22Rv1 (cell line): ENCODE measurements around the gene KRT17.
"Not testable (repeated sequence)": the region's sequence is repeated elsewhere in the genome, so short reads cannot be mapped to it uniquely, and the experiment has no call there.

Experiments
- H3K27ac ChIP-seq: fragments of 450-650 bp; 2 replicates; pipeline ENCODE4 v1.5.1; 2017
- ZFX ChIP-seq: fragments of 450-650 bp; IDR thresholded peaks from 2 replicates; pipeline ENCODE4 v1.6.1; 2017; ENCODE audit warnings: antibody characterized with exemption, borderline replicate concordance
- TF ChIP-seq, protein P1 (sequence below): fragments of 450-650 bp; IDR thresholded peaks from 2 replicates; pipeline ENCODE4 v1.5.1; 2017; ENCODE audit warnings: mild to moderate bottlenecking

Gene KRT17

DNA sequence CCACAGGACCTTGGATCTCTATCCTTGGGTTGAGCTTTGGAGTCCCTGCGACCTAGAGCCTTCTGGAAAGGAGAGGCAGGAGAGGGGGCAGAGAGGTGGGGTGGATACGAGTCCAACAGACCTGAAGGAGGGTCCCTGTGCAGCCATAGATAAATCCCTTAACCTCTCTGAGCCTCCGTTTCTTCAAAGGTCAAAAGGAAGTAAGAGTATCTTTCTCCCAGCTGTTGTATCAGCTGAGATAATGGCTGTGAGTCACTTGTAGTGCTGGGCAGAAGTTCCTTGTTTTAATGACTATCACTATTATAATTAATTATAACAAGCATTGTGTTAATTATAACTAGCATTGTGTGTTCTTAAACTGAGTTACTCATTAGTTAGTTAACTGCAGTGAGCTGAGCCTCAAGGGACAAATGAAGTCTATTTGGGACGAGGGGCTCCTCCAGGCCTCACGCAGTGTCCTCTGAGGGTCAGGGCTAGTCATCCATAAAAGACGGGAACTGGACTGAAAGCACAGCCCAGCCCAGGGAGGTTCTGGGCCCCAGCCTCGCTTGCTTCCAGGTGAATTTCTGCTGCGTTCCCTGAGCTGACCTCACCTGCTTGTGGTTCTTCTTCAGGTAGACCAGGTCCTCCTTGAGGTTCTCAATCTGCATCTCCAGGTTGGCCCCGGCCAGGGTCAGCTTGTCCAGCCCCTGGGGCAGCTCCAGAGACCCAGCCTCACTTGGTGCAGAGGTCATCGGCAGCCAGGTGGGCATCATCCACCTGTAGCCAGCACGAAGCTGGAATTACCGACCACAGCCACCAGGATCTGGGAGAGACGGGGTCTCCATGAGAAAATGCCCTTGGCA lies 5.7 kb upstream of the KRT17 start:
- TF ChIP-seq, protein P1, sequence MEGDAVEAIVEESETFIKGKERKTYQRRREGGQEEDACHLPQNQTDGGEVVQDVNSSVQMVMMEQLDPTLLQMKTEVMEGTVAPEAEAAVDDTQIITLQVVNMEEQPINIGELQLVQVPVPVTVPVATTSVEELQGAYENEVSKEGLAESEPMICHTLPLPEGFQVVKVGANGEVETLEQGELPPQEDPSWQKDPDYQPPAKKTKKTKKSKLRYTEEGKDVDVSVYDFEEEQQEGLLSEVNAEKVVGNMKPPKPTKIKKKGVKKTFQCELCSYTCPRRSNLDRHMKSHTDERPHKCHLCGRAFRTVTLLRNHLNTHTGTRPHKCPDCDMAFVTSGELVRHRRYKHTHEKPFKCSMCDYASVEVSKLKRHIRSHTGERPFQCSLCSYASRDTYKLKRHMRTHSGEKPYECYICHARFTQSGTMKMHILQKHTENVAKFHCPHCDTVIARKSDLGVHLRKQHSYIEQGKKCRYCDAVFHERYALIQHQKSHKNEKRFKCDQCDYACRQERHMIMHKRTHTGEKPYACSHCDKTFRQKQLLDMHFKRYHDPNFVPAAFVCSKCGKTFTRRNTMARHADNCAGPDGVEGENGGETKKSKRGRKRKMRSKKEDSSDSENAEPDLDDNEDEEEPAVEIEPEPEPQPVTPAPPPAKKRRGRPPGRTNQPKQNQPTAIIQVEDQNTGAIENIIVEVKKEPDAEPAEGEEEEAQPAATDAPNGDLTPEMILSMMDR = no peak
- TF ChIP-seq ZFX = no peak
- no peak overlapping the region for H3K27ac ChIP-seq

DNA sequence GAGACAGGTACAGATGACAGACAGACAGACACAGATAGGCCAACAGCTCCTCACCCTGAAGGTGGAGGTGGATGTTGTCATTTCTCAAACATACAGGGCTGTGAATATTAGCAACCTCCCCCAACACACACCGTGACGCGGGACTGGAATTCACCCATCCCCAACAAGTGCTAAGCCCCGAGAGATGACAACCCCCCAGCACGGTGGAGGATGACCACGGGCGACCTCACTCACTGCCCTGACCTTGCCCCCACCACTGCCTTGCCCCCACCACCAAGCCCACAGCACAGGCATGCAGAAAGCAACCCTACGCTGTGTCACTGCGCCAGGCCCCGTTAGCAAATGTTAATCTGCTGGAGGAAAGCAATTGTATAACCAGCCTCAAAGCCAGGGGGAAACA lies 4.9 kb upstream of the KRT17 start:
- no peak overlapping the region for H3K27ac ChIP-seq

DNA sequence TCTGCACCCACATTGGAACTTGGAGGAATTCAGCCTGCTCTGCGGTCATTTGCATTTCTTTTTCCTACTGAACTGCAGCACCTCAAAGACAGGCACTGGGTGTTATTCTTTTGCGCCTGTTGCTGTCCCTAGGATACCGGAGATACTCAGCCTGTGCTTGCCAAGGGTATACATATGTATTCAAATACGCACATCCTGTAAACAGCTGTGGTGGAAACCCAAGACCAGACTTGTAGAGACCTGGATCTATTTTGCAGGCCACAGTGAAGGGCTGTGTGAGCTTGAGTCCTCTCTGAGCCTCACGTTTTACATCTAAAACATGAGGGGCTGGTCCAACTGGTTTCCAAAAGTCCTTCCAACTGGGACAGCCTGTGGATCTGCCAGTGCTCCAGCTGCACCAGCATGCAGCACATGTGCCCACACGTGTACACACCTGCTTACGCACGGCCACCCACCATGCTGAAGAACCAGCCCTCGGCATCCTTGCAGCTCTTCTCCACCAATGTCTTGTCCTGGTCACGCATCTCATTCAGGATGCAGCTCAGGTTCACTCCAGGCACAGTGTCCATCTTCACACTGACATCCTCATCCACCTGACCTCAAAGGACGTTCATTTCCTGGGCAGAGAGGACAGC lies 4.4 kb upstream of the KRT17 start:
- not testable (repeated sequence) for H3K27ac ChIP-seq

More for the DNA sequence above, 4.9 kb upstream of the KRT17 start:
- TF ChIP-seq, protein P1 = no peak
- no peak for TF ChIP-seq ZFX

DNA sequence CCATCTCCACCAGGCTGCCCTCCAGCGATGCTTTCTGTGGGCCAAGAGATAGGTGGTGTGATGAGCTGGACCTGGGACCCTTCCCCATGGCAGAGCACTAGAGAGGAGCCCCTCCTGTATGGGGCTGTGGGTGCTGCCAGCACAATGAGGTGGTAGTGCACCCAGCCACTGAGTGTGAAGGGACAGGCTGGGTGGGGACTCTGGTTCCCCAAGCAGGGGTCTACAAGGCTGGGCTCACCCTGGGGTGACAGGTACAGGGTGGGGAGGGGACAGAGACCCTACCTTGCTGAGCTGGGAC lies 3.6 kb upstream of the KRT17 start:
- not testable (repeated sequence) for H3K27ac ChIP-seq

DNA sequence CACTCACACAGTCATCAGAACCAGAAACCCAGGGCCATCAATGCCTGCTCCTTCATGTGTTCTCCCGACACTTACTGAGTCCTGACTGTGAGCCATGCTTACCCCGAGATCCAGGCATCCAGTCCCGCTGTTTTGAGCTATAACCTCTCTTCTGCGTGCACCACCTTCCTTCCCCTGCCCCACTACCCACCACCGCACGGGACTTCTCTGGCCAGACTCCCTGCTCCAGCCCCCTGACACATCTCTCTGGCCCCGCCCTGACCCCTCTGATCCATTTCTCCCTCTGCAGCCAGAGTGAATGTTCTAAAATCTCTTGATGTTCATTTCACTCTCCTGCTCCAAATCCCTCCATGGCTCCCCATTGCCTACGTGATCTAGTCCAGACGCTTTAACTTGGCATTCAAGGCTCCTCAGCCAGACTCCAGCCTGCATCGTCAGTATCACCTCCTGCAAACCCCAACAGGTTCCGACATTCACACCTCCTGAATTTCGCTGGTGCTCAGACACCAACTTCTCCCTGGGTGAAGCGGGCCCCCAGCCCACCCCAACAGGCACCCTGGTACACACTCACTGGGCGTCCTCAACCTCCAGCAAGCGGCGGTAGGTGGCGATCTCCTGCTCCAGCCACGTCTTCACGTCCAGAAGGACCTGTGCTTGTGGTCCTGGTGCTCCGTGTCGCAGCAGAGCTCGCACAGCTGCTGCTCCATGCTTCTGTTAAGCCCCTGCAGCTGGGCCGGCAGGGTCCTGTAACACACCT lies 3.1 kb upstream of the KRT17 start:
- no peak overlapping the region for H3K27ac ChIP-seq
- TF ChIP-seq ZFX = no peak
- TF ChIP-seq, protein P1 = peak; percentile 19; the same call in 1 of the 2 replicates

DNA sequence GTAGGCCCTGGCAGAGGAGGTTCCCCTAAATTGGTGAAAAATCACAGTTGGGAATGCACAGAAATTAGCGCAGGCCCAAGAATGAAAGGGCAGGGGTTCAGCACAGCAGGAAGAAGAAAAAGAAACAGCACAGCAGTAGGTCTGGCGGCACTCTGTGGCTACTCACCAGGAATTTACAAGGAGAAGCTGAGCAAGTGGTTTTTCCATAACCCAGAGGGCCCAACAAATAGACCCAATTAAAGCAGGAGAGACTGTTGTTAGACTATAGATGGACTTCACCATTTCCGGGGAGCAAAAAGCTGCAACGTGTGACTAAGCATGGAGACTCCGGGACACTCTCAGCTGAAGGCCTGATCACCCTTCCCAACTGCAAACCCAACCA lies 2.5 kb upstream of the KRT17 start:
- H3K27ac ChIP-seq = not testable (repeated sequence)

DNA sequence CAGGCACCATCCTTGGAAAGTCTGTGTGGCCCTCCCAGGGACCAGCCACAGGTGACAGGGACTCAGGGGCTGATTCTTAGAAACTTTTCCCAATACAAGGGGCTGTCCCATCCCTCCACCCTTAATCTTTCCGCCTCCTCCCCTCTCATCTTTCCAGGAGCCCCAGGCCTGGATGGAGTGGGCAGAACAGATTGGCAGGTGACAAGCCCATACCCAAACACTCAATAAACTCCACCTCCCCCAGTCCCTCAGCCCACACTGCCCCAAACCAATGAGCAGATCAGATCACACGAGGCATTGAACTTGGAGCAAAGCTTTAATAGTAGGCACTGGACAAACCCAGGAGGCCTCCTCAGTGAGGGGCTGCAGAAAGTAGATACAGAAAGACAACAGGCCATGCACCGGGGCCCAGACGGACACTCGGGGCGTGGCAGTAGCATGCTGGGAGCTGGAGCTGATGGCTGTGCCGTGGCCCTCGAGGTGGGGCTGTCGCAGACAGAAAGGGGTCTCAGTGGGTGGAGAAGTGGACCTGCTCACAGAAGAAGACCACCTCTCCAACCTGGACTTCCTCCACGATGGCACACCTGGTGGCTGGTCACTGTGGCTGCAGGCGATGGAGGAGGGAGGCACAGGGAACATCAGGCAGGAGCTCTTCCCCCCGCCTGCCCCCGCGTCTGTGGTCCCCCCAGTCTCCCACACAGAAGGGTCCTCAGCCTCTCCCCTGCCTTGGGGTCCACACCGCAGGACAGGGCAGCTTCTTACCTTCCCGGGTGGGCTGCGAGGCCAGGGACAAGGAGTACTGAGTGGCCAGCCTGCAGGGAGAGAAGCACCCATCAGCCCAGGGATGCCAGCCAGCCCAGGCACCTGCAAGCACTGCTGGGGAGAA lies 1.9 kb upstream of the KRT17 start:
- not testable (repeated sequence) for H3K27ac ChIP-seq

DNA sequence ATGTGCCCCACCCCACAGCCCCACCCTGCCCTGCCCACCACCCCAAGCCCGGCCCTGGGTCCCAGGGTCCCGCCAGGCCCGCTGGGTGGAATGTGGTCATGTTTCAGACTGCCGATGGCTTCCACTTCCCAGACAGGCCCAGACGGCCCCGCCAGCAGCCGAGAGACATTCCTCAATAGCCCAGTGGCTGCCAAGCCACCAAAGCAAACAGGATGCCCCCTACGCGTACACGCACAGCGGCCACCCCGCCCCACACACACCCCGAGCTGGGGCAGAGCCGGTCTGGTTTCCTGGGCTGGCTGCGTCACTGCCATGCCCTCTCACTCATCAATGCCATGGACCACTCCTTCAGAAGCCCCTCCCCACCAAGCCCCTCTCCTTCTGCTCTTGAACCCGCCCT lies 1.2 kb upstream of the KRT17 start:
- no peak overlapping the region for H3K27ac ChIP-seq
- no peak for TF ChIP-seq ZFX
- TF ChIP-seq, protein P1 = no peak

DNA sequence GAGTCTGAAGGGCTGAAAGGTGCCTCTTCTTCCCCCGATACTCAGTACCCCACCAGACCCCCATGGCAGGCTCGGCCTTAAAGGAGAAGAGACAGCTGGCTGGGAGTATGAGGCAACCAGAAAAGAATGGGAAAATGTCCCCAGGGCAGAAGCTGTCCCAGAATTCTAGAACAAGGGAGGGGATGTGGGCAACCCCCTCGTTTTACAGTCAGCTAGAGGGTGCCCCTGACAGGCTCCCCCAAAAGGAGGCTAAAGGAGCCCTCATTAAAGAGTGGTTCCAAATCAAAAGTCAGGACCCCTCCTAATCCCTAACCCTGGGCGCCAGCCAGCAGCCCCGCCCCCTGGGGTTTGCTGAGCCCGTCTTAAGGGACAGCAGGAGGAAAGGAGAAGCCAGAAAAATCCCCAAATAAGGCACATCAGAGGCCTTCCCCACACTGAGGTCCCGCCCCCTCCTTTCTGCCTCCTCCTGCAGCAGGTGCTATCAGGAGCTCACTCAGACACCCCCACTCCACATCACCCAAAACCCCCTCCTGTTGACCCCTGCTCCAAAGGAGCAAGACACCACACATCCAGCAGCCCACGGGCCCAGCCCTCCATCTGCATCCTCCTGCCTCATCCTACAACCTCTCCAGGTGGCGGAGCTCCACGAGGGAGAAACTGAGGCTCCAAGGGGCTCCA lies 1.1 kb downstream of the KRT17 start:
- not testable (repeated sequence) for H3K27ac ChIP-seq

DNA sequence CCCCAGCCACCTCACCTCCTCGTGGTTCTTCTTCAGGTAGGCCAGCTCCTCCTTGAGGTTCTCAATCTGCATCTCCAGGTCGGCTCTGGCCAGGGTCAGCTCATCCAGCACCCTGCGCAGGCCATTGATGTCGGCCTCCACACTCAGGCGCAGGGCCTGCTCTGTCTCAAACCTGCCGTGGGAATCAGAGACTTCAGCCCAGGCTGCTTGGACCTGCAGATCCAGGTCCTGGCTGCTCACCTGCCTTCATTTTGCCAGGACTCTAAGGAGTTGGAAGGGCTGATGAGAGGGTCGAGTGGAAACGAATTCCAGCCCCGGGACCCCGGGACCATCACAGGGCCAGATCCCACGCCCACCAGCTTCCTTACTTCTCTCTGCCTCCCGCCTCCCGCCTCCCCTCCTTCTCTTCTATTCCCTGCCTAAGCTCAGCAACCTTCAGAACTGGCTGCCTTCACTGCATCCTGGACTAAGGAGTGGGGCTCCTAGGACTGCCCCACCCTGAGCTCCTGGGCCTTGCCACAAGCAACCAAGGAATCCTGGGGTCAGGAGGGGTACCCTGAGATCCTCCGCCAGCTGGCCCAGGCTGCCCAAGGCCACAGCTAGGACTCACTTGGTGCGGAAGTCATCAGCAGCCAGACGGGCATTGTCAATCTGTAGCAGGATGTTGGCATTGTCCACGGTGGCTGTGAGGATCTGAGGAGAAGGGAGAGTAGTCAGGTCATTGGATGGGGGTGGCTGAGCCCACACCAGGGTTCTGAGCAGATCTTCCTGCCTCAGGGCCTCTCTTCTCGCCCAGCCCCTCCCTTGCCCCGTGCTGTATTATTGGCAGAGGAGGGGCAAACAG lies 1.8 kb downstream of the KRT17 start:
- H3K27ac ChIP-seq = not testable (repeated sequence)
